ENCODE measurements around the gene RBM33. TPM values are rescaled to one million over a fixed set of nuclear protein-coding genes. Genes with fewer than 3 reads are reported as not detected.

Gene RBM33
- total RNA-seq, 1 experiment from 2014 or later, result 34.4 TPM

- no peaks in the 10 kb centered on the region for H3K79me2 ChIP-seq (ENCODE audit: low read length)
- no peaks in the 10 kb centered on the region for H3K27me3 ChIP-seq (ENCODE audit: low read length)
- no peak overlapping the region for H3K27ac ChIP-seq (ENCODE audit: low read length)
- H3K4me1 ChIP-seq (ENCODE audit: low read length), result no peaks in the 10 kb centered on the region
- H3K9ac ChIP-seq (ENCODE audit: low read length), result no peak overlapping the region
- H3K9me3 ChIP-seq (ENCODE audit: low read length), result no peaks in the 10 kb centered on the region
- no peak for DNase-seq
- no peaks in the 10 kb centered on the region for H4K20me1 ChIP-seq (ENCODE audit: insufficient read depth, low read depth, low read length)
- H3K36me3 ChIP-seq (ENCODE audit: insufficient read depth, low read length), result no peaks in the 10 kb centered on the region
- no peak overlapping the region for H2AFZ ChIP-seq (ENCODE audit: low read length)
- no peak overlapping the region for H3K4me3 ChIP-seq (ENCODE audit: low read length)
- no peaks in the 10 kb centered on the region for H3K9me2 ChIP-seq (replicated peaks; ENCODE audit: insufficient read depth, low read length)
- H3K4me2 ChIP-seq (ENCODE audit: low read depth, low read length, poor library complexity, severe bottlenecking), result no peak overlapping the region
Observed at GRCh38 chr7:155807789-155808548, 163.5 kb downstream of the RBM33 start.

GRCh38 chr7:155808549-155809331 lies 164.3 kb downstream of the RBM33 start:
- Histone ChIP-seq H3K9me3 (ENCODE audit: low read length) (no peaks in the 10 kb centered on the region), H2AFZ (ENCODE audit: low read length) (no peak overlapping the region), H3K27ac (ENCODE audit: low read length) (no peak overlapping the region), H4K20me1 (ENCODE audit: insufficient read depth, low read depth, low read length) (no peaks in the 10 kb centered on the region), H3K79me2 (ENCODE audit: low read length) (no peaks in the 10 kb centered on the region), H3K9me2 (replicated peaks; ENCODE audit: insufficient read depth, low read length) (no peaks in the 10 kb centered on the region), H3K27me3 (ENCODE audit: low read length) (no peaks in the 10 kb centered on the region), H3K36me3 (ENCODE audit: insufficient read depth, low read length) (no peaks in the 10 kb centered on the region), H3K4me2 (ENCODE audit: low read depth, low read length, poor library complexity, severe bottlenecking) (no peak overlapping the region), H3K4me3 (ENCODE audit: low read length) (no peak overlapping the region), H3K9ac (ENCODE audit: low read length) (no peak overlapping the region), H3K4me1 (ENCODE audit: low read length) (no peaks in the 10 kb centered on the region)
- DNase-seq, result no peak

GRCh38 chr7:155809332-155809946 lies 165.0 kb downstream of the RBM33 start:
- Histone ChIP-seq H2AFZ (ENCODE audit: low read length) (no peak overlapping the region), H3K4me2 (ENCODE audit: low read depth, low read length, poor library complexity, severe bottlenecking) (no peak overlapping the region)
- DNase-seq, result no peak

GRCh38 chr7:155809947-155810769 lies 165.7 kb downstream of the RBM33 start:
- no peak overlapping the region for H3K4me3 ChIP-seq (ENCODE audit: low read length)
- H3K9ac ChIP-seq (ENCODE audit: low read length), result no peak overlapping the region
- H3K36me3 ChIP-seq (ENCODE audit: insufficient read depth, low read length), result no peaks in the 10 kb centered on the region
- no peaks in the 10 kb centered on the region for H3K4me1 ChIP-seq (ENCODE audit: low read length)
- H3K27ac ChIP-seq (ENCODE audit: low read length), result no peak overlapping the region
- H3K4me2 ChIP-seq (ENCODE audit: low read depth, low read length, poor library complexity, severe bottlenecking), result no peak overlapping the region
- H3K27me3 ChIP-seq (ENCODE audit: low read length), result no peaks in the 10 kb centered on the region
- no peak for DNase-seq
- H2AFZ ChIP-seq (ENCODE audit: low read length), result no peak overlapping the region
- H3K9me3 ChIP-seq (ENCODE audit: low read length), result no peaks in the 10 kb centered on the region
- no peaks in the 10 kb centered on the region for H3K9me2 ChIP-seq (replicated peaks; ENCODE audit: insufficient read depth, low read length)
- no peaks in the 10 kb centered on the region for H4K20me1 ChIP-seq (ENCODE audit: insufficient read depth, low read depth, low read length)
- H3K79me2 ChIP-seq (ENCODE audit: low read length), result no peaks in the 10 kb centered on the region

More at GRCh38 chr7:155809332-155809946, 165.0 kb downstream of the RBM33 start:
- no peaks in the 10 kb centered on the region for H3K4me1 ChIP-seq (ENCODE audit: low read length)
- H3K9me3 ChIP-seq (ENCODE audit: low read length), result no peaks in the 10 kb centered on the region
- no peak overlapping the region for H3K4me3 ChIP-seq (ENCODE audit: low read length)
- no peak overlapping the region for H3K9ac ChIP-seq (ENCODE audit: low read length)
- no peaks in the 10 kb centered on the region for H3K27me3 ChIP-seq (ENCODE audit: low read length)
- no peaks in the 10 kb centered on the region for H3K36me3 ChIP-seq (ENCODE audit: insufficient read depth, low read length)
- H3K9me2 ChIP-seq (replicated peaks; ENCODE audit: insufficient read depth, low read length), result no peaks in the 10 kb centered on the region
- no peaks in the 10 kb centered on the region for H4K20me1 ChIP-seq (ENCODE audit: insufficient read depth, low read depth, low read length)
- no peaks in the 10 kb centered on the region for H3K79me2 ChIP-seq (ENCODE audit: low read length)
- H3K27ac ChIP-seq (ENCODE audit: low read length), result no peak overlapping the region

GRCh38 chr7:155810770-155811559 lies 166.5 kb downstream of the RBM33 start:
- Histone ChIP-seq H3K27me3 (ENCODE audit: low read length) (no peaks in the 10 kb centered on the region), H3K4me2 (ENCODE audit: low read depth, low read length, poor library complexity, severe bottlenecking) (no peak overlapping the region), H3K9me3 (ENCODE audit: low read length) (no peaks in the 10 kb centered on the region), H3K36me3 (ENCODE audit: insufficient read depth, low read length) (no peaks in the 10 kb centered on the region), H3K4me3 (ENCODE audit: low read length) (no peak overlapping the region), H3K9ac (ENCODE audit: low read length) (no peak overlapping the region), H2AFZ (ENCODE audit: low read length) (no peak overlapping the region), H3K27ac (ENCODE audit: low read length) (no peak overlapping the region), H4K20me1 (ENCODE audit: insufficient read depth, low read depth, low read length) (no peaks in the 10 kb centered on the region), H3K4me1 (ENCODE audit: low read length) (no peaks in the 10 kb centered on the region), H3K79me2 (ENCODE audit: low read length) (no peaks in the 10 kb centered on the region), H3K9me2 (replicated peaks; ENCODE audit: insufficient read depth, low read length) (no peaks in the 10 kb centered on the region)
- no peak for DNase-seq

- Histone ChIP-seq H3K4me1 (ENCODE audit: low read length) (no peaks in the 10 kb centered on the region), H3K27ac (ENCODE audit: low read length) (no peak overlapping the region), H3K27me3 (ENCODE audit: low read length) (no peaks in the 10 kb centered on the region), H3K79me2 (ENCODE audit: low read length) (no peaks in the 10 kb centered on the region), H3K36me3 (ENCODE audit: insufficient read depth, low read length) (no peaks in the 10 kb centered on the region), H2AFZ (ENCODE audit: low read length) (no peak overlapping the region), H3K4me2 (ENCODE audit: low read depth, low read length, poor library complexity, severe bottlenecking) (no peak overlapping the region), H3K4me3 (ENCODE audit: low read length) (no peak overlapping the region), H4K20me1 (ENCODE audit: insufficient read depth, low read depth, low read length) (no peaks in the 10 kb centered on the region), H3K9me3 (ENCODE audit: low read length) (no peaks in the 10 kb centered on the region), H3K9ac (ENCODE audit: low read length) (no peak overlapping the region), H3K9me2 (replicated peaks; ENCODE audit: insufficient read depth, low read length) (no peaks in the 10 kb centered on the region)
- no peak for DNase-seq
Observed at GRCh38 chr7:155811560-155811894, 167.1 kb downstream of the RBM33 start.

- no peak within 1 kb of the TSS for H3K4me3 ChIP-seq (ENCODE audit: low read length)
- DNase-seq, result no peak
- no peaks in the 10 kb centered on the region for H3K9me2 ChIP-seq (replicated peaks; ENCODE audit: insufficient read depth, low read length)
- H3K4me1 ChIP-seq (ENCODE audit: low read length), result no peaks in the 10 kb centered on the region
- no peaks in the 10 kb centered on the region for H3K79me2 ChIP-seq (ENCODE audit: low read length)
- H3K9ac ChIP-seq (ENCODE audit: low read length), result no peak within 1 kb of the TSS
- no peak within 1 kb of the TSS for H3K27ac ChIP-seq (ENCODE audit: low read length)
- no peaks in the 10 kb centered on the region for H3K36me3 ChIP-seq (ENCODE audit: insufficient read depth, low read length)
- H3K27me3 ChIP-seq (ENCODE audit: low read length), result no peaks in the 10 kb centered on the region
- H4K20me1 ChIP-seq (ENCODE audit: insufficient read depth, low read depth, low read length), result no peaks in the 10 kb centered on the region
- H3K4me2 ChIP-seq (ENCODE audit: low read depth, low read length, poor library complexity, severe bottlenecking), result no peak within 1 kb of the TSS
- H3K9me3 ChIP-seq (ENCODE audit: low read length), result no peaks in the 10 kb centered on the region
- H2AFZ ChIP-seq (ENCODE audit: low read length), result no peak within 1 kb of the TSS
Observed at GRCh38 chr7:155811895-155812761, 167.7 kb downstream of the RBM33 start, which contains the start of gene SHH. SHH (minus strand) TSS chr7:155812463; CDS start chr7:155812122, 341 bp downstream.
